Neural cell (in vitro differentiated cells): Measurements from ENCODE around the gene ZNF774. TPM values are rescaled to one million over a fixed set of nuclear protein-coding genes. Genes with fewer than 3 reads are reported as not detected.

Source experiments
- H2AFZ ChIP-seq: fragments of 200-600, 300-800 bp; sonication (generic), shearing (Covaris generic); 2 replicates; pipeline ENCODE4 v1.6.0; 2014; ENCODE audit warnings: low read depth, mild to moderate bottlenecking, antibody characterized with exemption, low read length, moderate library complexity
- H3F3A ChIP-seq: fragments of 200-600 bp; shearing (Covaris generic); 2 replicates; pipeline ENCODE4 v1.6.1; 2016; ENCODE audit warnings: mild to moderate bottlenecking, moderate library complexity, mixed read lengths, antibody characterized with exemption, low read length; ENCODE audit not compliant: insufficient read depth, poor library complexity, severe bottlenecking
- H3K27ac ChIP-seq: fragments of 200-600, 300-800 bp; sonication (generic), shearing (Covaris generic); 2 replicates; pipeline ENCODE4 v1.5.1; 2014; ENCODE audit warnings: mild to moderate bottlenecking, low read length, moderate library complexity
- H3K27me3 ChIP-seq: fragments of 300-800, 200-600 bp; sonication (generic), shearing (Covaris generic); 2 replicates; pipeline ENCODE4 v1.6.0; 2014; ENCODE audit warnings: mild to moderate bottlenecking, low read depth, low read length, moderate library complexity; ENCODE audit not compliant: insufficient read depth
- H3K36me3 ChIP-seq: fragments of 300-800, 200-600 bp; sonication (generic), shearing (Covaris generic); 2 replicates; pipeline ENCODE4 v1.5.1; 2014; ENCODE audit warnings: mild to moderate bottlenecking, antibody characterized with exemption, low read length, moderate library complexity; ENCODE audit not compliant: insufficient read depth
- H3K4me2 ChIP-seq: fragments of 300-800, 200-600 bp; sonication (generic), shearing (Covaris generic); 2 replicates; pipeline ENCODE4 v1.6.0; 2014; ENCODE audit warnings: mild to moderate bottlenecking, low read length
- H3K4me3 ChIP-seq: fragments of 300-800, 200-600 bp; sonication (generic), shearing (Covaris generic); 2 replicates; pipeline ENCODE4 v1.5.1; 2014; ENCODE audit warnings: mild to moderate bottlenecking, low read length, moderate library complexity
- H3K79me2 ChIP-seq: fragments of 200-600 bp; shearing (Covaris generic); replicated peaks from 2 replicates; pipeline ENCODE4 v1.6.0; 2014; ENCODE audit warnings: mild to moderate bottlenecking, low read length, moderate library complexity; ENCODE audit not compliant: insufficient read depth
- H3K9ac ChIP-seq: fragments of 300-800, 200-600 bp; sonication (generic), shearing (Covaris generic); 2 replicates; pipeline ENCODE4 v1.6.1; 2016; ENCODE audit warnings: mild to moderate bottlenecking, low read length, mixed read lengths
- H3K9me2 ChIP-seq: fragments of 200-600 bp; shearing (Covaris generic); 2 replicates; pipeline ENCODE4 v1.6.1; 2016; ENCODE audit warnings: mild to moderate bottlenecking, low read length, mixed read lengths; ENCODE audit not compliant: insufficient read depth
- H3K9me3 ChIP-seq: fragments of 200-600, 300-800 bp; sonication (generic), shearing (Covaris generic); 2 replicates; pipeline ENCODE4 v1.6.1; 2016; ENCODE audit warnings: mild to moderate bottlenecking, mixed run types, low read length, moderate library complexity, mixed read lengths
- H4K20me1 ChIP-seq: fragments of 200-600 bp; shearing (Covaris generic); 2 replicates; pipeline ENCODE4 v1.6.1; 2016; ENCODE audit warnings: mild to moderate bottlenecking, mixed run types; ENCODE audit not compliant: insufficient read depth
- EP300 ChIP-seq: fragments of 450-650 bp; conservative IDR thresholded peaks from 2 replicates; pipeline ENCODE4 v1.6.1; 2014; ENCODE audit warnings: antibody characterized with exemption, mild to moderate bottlenecking, moderate library complexity; ENCODE audit not compliant: poor library complexity, severe bottlenecking
- EZH2 ChIP-seq: fragments of 200-600, 300-800 bp; shearing (Covaris generic), sonication (generic); IDR thresholded peaks from 2 replicates; pipeline ENCODE4 v1.6.1; 2014; ENCODE audit warnings: antibody characterized with exemption, low read length, borderline replicate concordance, mild to moderate bottlenecking; ENCODE audit not compliant: insufficient read depth, poor library complexity, severe bottlenecking
- MXI1 ChIP-seq: fragments of 450-650 bp; conservative IDR thresholded peaks from 2 replicates; pipeline ENCODE4 v1.6.1; 2014; ENCODE audit warnings: antibody characterized with exemption, mild to moderate bottlenecking; ENCODE audit not compliant: poor library complexity, severe bottlenecking
- POLR2AphosphoS5 ChIP-seq: IDR thresholded peaks from 2 replicates; pipeline ENCODE4 v1.6.1; 2012
- RAD21 ChIP-seq: fragments of 450-650 bp; conservative IDR thresholded peaks from 2 replicates; pipeline ENCODE4 v1.6.1; 2014; ENCODE audit warnings: antibody characterized with exemption, mild to moderate bottlenecking, moderate library complexity
- SMC3 ChIP-seq: fragments of 450-650 bp; conservative IDR thresholded peaks from 2 replicates; pipeline ENCODE4 v1.6.1; 2014; ENCODE audit warnings: antibody characterized with exemption, mild to moderate bottlenecking, moderate library complexity; ENCODE audit not compliant: poor library complexity
- TAF1 ChIP-seq: IDR thresholded peaks from 2 replicates; pipeline ENCODE4 v1.6.1; 2012; ENCODE audit warnings: low read depth
- polyA plus RNA-seq: library from polyadenylated mRNA; depleted of rRNA; stranded (reverse); fragments of >200 nt; gene quantifications from 2 replicates; pipeline ENCODE4 v1.2.3, GENCODE V29; 2014
- TF ChIP-seq, protein P1 (sequence below): IDR thresholded peaks from 2 replicates; pipeline ENCODE4 v1.6.1; 2012; ENCODE audit warnings: borderline replicate concordance
- TF ChIP-seq, protein P2 (sequence below): fragments of 450-650 bp; IDR thresholded peaks from 2 replicates; pipeline ENCODE4 v1.5.1; 2014; ENCODE audit warnings: antibody characterized with exemption, mild to moderate bottlenecking, moderate library complexity; ENCODE audit not compliant: poor library complexity, severe bottlenecking

ZNF774 gene
- polyA plus RNA-seq, 1 donor from 2014 or later, result 6.8 TPM

DNA sequence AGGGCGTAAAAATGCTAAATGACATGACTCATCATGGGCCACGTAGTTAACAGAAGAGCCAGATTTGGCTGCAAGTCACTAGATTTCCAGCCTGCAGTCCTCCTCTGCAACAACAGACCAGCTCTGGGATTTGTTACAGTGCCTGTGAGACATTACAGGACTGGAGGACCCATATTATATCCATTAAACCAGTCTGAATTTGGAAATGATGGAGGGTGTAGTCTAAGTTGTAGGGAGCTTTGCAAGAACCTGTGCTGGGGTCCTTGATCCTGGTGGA lies 10.8 kb downstream of the ZNF774 start:
- Histone ChIP-seq H3K79me2 (no peaks in the 10 kb centered on the region), H3K4me3 (no peak overlapping the region), H3K36me3 (no peaks in the 10 kb centered on the region), H3K27me3 (no peaks in the 10 kb centered on the region), H4K20me1 (no peaks in the 10 kb centered on the region), H2AFZ (no peak overlapping the region), H3K9me3 (no peaks in the 10 kb centered on the region), H3F3A (no peaks in the 10 kb centered on the region), H3K4me2 (no peak overlapping the region), H3K27ac (no peak overlapping the region), H3K9ac (no peak overlapping the region), H3K9me2 (no peaks in the 10 kb centered on the region)
- TF ChIP-seq SMC3 (no peak), EZH2 (no peak), RAD21 (no peak), MXI1 (no peak), EP300 (no peak), POLR2AphosphoS5 (no peak), TAF1 (no peak)
- TF ChIP-seq, protein P1, sequence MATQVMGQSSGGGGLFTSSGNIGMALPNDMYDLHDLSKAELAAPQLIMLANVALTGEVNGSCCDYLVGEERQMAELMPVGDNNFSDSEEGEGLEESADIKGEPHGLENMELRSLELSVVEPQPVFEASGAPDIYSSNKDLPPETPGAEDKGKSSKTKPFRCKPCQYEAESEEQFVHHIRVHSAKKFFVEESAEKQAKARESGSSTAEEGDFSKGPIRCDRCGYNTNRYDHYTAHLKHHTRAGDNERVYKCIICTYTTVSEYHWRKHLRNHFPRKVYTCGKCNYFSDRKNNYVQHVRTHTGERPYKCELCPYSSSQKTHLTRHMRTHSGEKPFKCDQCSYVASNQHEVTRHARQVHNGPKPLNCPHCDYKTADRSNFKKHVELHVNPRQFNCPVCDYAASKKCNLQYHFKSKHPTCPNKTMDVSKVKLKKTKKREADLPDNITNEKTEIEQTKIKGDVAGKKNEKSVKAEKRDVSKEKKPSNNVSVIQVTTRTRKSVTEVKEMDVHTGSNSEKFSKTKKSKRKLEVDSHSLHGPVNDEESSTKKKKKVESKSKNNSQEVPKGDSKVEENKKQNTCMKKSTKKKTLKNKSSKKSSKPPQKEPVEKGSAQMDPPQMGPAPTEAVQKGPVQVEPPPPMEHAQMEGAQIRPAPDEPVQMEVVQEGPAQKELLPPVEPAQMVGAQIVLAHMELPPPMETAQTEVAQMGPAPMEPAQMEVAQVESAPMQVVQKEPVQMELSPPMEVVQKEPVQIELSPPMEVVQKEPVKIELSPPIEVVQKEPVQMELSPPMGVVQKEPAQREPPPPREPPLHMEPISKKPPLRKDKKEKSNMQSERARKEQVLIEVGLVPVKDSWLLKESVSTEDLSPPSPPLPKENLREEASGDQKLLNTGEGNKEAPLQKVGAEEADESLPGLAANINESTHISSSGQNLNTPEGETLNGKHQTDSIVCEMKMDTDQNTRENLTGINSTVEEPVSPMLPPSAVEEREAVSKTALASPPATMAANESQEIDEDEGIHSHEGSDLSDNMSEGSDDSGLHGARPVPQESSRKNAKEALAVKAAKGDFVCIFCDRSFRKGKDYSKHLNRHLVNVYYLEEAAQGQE, result no peak
- TF ChIP-seq, protein P2, sequence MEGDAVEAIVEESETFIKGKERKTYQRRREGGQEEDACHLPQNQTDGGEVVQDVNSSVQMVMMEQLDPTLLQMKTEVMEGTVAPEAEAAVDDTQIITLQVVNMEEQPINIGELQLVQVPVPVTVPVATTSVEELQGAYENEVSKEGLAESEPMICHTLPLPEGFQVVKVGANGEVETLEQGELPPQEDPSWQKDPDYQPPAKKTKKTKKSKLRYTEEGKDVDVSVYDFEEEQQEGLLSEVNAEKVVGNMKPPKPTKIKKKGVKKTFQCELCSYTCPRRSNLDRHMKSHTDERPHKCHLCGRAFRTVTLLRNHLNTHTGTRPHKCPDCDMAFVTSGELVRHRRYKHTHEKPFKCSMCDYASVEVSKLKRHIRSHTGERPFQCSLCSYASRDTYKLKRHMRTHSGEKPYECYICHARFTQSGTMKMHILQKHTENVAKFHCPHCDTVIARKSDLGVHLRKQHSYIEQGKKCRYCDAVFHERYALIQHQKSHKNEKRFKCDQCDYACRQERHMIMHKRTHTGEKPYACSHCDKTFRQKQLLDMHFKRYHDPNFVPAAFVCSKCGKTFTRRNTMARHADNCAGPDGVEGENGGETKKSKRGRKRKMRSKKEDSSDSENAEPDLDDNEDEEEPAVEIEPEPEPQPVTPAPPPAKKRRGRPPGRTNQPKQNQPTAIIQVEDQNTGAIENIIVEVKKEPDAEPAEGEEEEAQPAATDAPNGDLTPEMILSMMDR, result no peak

GRCh38 chr15:90364251-90364650 lies 12.2 kb downstream of the ZNF774 start:
- Histone ChIP-seq H3K4me2 (no peak overlapping the region), H3K9ac (no peak overlapping the region)

More at GRCh38 chr15:90364251-90364650, 12.2 kb downstream of the ZNF774 start:
- Histone ChIP-seq H3F3A (no peaks in the 10 kb centered on the region), H3K27ac (no peak overlapping the region), H2AFZ (no peak overlapping the region), H3K27me3 (no peaks in the 10 kb centered on the region), H3K4me3 (no peak overlapping the region), H3K9me3 (no peaks in the 10 kb centered on the region), H4K20me1 (no peaks in the 10 kb centered on the region), H3K36me3 (no peaks in the 10 kb centered on the region), H3K79me2 (no peaks in the 10 kb centered on the region), H3K9me2 (no peaks in the 10 kb centered on the region)
- TF ChIP-seq EZH2, result no peak
- TF ChIP-seq, protein P1, result no peak
- no peak for TF ChIP-seq POLR2AphosphoS5
- TF ChIP-seq, protein P2, result no peak
- TF ChIP-seq EP300, result no peak
- no peak for TF ChIP-seq TAF1
- no peak for TF ChIP-seq RAD21
- TF ChIP-seq MXI1, result no peak
- no peak for TF ChIP-seq SMC3
